HEK293T (cell line): ENCODE measurements around the gene PDE8A.

Experiments used
- BHLHE40 ChIP-seq: fragments of 450-650 bp; IDR thresholded peaks from 2 replicates; pipeline ENCODE4 v1.6.1; 2016; ENCODE audit warnings: mild to moderate bottlenecking, moderate library complexity, borderline replicate concordance
- CTBP1 ChIP-seq: fragments of 450-650 bp; IDR thresholded peaks from 2 replicates; pipeline ENCODE4 v1.6.1; 2016; ENCODE audit warnings: borderline replicate concordance
- ELF4 ChIP-seq: fragments of 450-650 bp; IDR thresholded peaks from 2 replicates; pipeline ENCODE4 v1.6.1; 2017; ENCODE audit warnings: antibody characterized with exemption
- FOXK2 ChIP-seq: fragments of 450-650 bp; IDR thresholded peaks from 2 replicates; pipeline ENCODE4 v1.6.1; 2016; ENCODE audit warnings: mild to moderate bottlenecking
- L3MBTL2 ChIP-seq: fragments of 450-650 bp; conservative IDR thresholded peaks from 2 replicates; pipeline ENCODE4 v1.6.1; 2016; ENCODE audit warnings: mild to moderate bottlenecking
- LEF1 ChIP-seq: fragments of 450-650 bp; IDR thresholded peaks from 2 replicates; pipeline ENCODE4 v1.6.1; 2017; ENCODE audit warnings: mild to moderate bottlenecking, borderline replicate concordance
- SUZ12 ChIP-seq: fragments of 450-650 bp; IDR thresholded peaks from 2 replicates; pipeline ENCODE4 v1.6.1; 2016; ENCODE audit warnings: mild to moderate bottlenecking
- ZNF384 ChIP-seq: fragments of 450-650 bp; IDR thresholded peaks from 2 replicates; pipeline ENCODE4 v1.6.1; 2016

- no peak for TF ChIP-seq SUZ12
- TF ChIP-seq LEF1, result no peak
- no peak for TF ChIP-seq FOXK2
- TF ChIP-seq BHLHE40, result no peak
- no peak for TF ChIP-seq L3MBTL2
- TF ChIP-seq ZNF384, result no peak
- TF ChIP-seq ELF4, result no peak
- TF ChIP-seq CTBP1, result no peak
Measured at GRCh38 chr15:85063522-85064079, 81.9 kb downstream of the PDE8A start.
